OCI-LY1 (cell line): ENCODE data around the gene SOAT1.

Experiments
- H2AFZ ChIP-seq: fragments of 200-600 bp; sonication (generic), shearing (Covaris generic); 2 replicates; pipeline ENCODE4 v1.6.0; 2014; ENCODE audit warnings: antibody characterized with exemption, mild to moderate bottlenecking, low read length
- H3F3A ChIP-seq: fragments of 200-600 bp; sonication (generic), shearing (Covaris generic); 2 replicates; pipeline ENCODE4 v1.6.0; 2014; ENCODE audit warnings: mild to moderate bottlenecking, antibody characterized with exemption, low read length, moderate library complexity; ENCODE audit not compliant: insufficient read depth
- H3K27ac ChIP-seq: fragments of 200-600 bp; sonication (generic); 2 replicates; pipeline ENCODE4 v1.5.1; 2014; ENCODE audit warnings: low read length, mixed run types, mild to moderate bottlenecking, low read depth; ENCODE audit not compliant: poor library complexity, severe bottlenecking
- H3K27me3 ChIP-seq: fragments of 200-600 bp; sonication (generic); 2 replicates; pipeline ENCODE4 v1.6.0; 2014; ENCODE audit warnings: antibody characterized with exemption, mild to moderate bottlenecking, low read length, moderate library complexity; ENCODE audit not compliant: insufficient read depth
- H3K36me3 ChIP-seq: fragments of 200-600 bp; sonication (generic); 2 replicates; pipeline ENCODE4 v1.6.1; 2014; ENCODE audit warnings: mild to moderate bottlenecking, antibody characterized with exemption, low read length, moderate library complexity, mixed read lengths; ENCODE audit not compliant: insufficient read depth
- H3K4me1 ChIP-seq: fragments of 200-600 bp; sonication (generic); 2 replicates; pipeline ENCODE4 v1.5.1; 2014; ENCODE audit warnings: mild to moderate bottlenecking, low read length, moderate library complexity; ENCODE audit not compliant: insufficient read depth, severe bottlenecking
- H3K4me2 ChIP-seq: fragments of 200-600 bp; sonication (generic), shearing (Covaris generic); 2 replicates; pipeline ENCODE4 v1.6.1; 2014; ENCODE audit warnings: low read length
- H3K4me3 ChIP-seq: fragments of 200-600 bp; sonication (generic); 2 replicates; pipeline ENCODE4 v1.5.1; 2014; ENCODE audit warnings: low read length, low read depth, mild to moderate bottlenecking, mixed read lengths; ENCODE audit not compliant: poor library complexity, severe bottlenecking
- H3K79me2 ChIP-seq: fragments of 200-600 bp; shearing (Covaris generic); 2 replicates; pipeline ENCODE4 v1.6.1; 2016; ENCODE audit warnings: mixed run types, low read length, mixed read lengths; ENCODE audit not compliant: insufficient read depth
- H3K9ac ChIP-seq: fragments of 200-600 bp; sonication (generic), shearing (Covaris generic); 2 replicates; pipeline ENCODE4 v1.6.1; 2014; ENCODE audit warnings: mild to moderate bottlenecking, low read length, mixed read lengths
- H3K9me2 ChIP-seq: fragments of 200-600 bp; sonication (generic), shearing (Covaris generic); 2 replicates; pipeline ENCODE4 v1.6.1; 2014; ENCODE audit warnings: low read depth, mild to moderate bottlenecking, low read length, mixed read lengths
- H3K9me3 ChIP-seq: fragments of 200-600 bp; shearing (Covaris generic); 2 replicates; pipeline ENCODE4 v1.6.1; 2014; ENCODE audit warnings: low read length, mixed read lengths
- H4K20me1 ChIP-seq: fragments of 200-600 bp; sonication (generic), shearing (Covaris generic); 2 replicates; pipeline ENCODE4 v1.6.0; 2016; ENCODE audit warnings: mild to moderate bottlenecking, low read length; ENCODE audit not compliant: insufficient read depth
- CTCF ChIP-seq: fragments of 200-600 bp; sonication (generic), shearing (Covaris generic); IDR thresholded peaks from 2 replicates; pipeline ENCODE4 v1.5.1; 2017; ENCODE audit warnings: mild to moderate bottlenecking, antibody characterized with exemption, low read length, moderate library complexity, mixed read lengths
- EZH2 ChIP-seq: fragments of 200-600 bp; sonication (generic), shearing (Covaris generic); IDR thresholded peaks from 2 replicates; pipeline ENCODE4 v1.8.0; 2017; ENCODE audit warnings: borderline replicate concordance, mixed run types, mild to moderate bottlenecking, antibody characterized with exemption, low read length, moderate library complexity, mixed read lengths

The SOAT1 gene

GRCh38 chr1:179305450-179305849 is 11.9 kb downstream of the SOAT1 start:
- H3K9me2 ChIP-seq, result no peaks in the 10 kb centered on the region
- H3K4me3 ChIP-seq, result no peak overlapping the region
- H3K4me2 ChIP-seq, result no peak overlapping the region
- H2AFZ ChIP-seq, result no peak overlapping the region
- no peaks in the 10 kb centered on the region for H4K20me1 ChIP-seq
- TF ChIP-seq CTCF (no peak), EZH2 (no peak)
- peaks cover 18% of the 10 kb centered on the region for H3K79me2 ChIP-seq
- H3K9ac ChIP-seq, result no peak overlapping the region
- H3K27me3 ChIP-seq, result no peaks in the 10 kb centered on the region
- H3K9me3 ChIP-seq, result no peaks in the 10 kb centered on the region
- no peaks in the 10 kb centered on the region for H3F3A ChIP-seq
- H3K4me1 ChIP-seq, result no peaks in the 10 kb centered on the region
- peaks cover 62% of the 10 kb centered on the region for H3K36me3 ChIP-seq
- H3K27ac ChIP-seq, result no peak overlapping the region

- no peak overlapping the region for H3K27ac ChIP-seq
- H3K4me2 ChIP-seq, result no peak overlapping the region
- peaks cover 44% of the 10 kb centered on the region for H3K36me3 ChIP-seq
- no peaks in the 10 kb centered on the region for H4K20me1 ChIP-seq
- no peak overlapping the region for H3K4me3 ChIP-seq
- H2AFZ ChIP-seq, result no peak overlapping the region
- H3K9me2 ChIP-seq, result no peaks in the 10 kb centered on the region
- H3K9me3 ChIP-seq, result no peaks in the 10 kb centered on the region
- H3K27me3 ChIP-seq, result no peaks in the 10 kb centered on the region
- TF ChIP-seq EZH2, result no peak
- TF ChIP-seq CTCF, result no peak
- H3K79me2 ChIP-seq, result 0 out of 2 replicates have a peak, but pooled peaks cover 6% of the 10 kb centered on the region
- H3F3A ChIP-seq, result no peaks in the 10 kb centered on the region
- H3K4me1 ChIP-seq, result no peaks in the 10 kb centered on the region
- H3K9ac ChIP-seq, result no peak overlapping the region
Measured at GRCh38 chr1:179310291-179310690, 16.7 kb downstream of the SOAT1 start.

DNA sequence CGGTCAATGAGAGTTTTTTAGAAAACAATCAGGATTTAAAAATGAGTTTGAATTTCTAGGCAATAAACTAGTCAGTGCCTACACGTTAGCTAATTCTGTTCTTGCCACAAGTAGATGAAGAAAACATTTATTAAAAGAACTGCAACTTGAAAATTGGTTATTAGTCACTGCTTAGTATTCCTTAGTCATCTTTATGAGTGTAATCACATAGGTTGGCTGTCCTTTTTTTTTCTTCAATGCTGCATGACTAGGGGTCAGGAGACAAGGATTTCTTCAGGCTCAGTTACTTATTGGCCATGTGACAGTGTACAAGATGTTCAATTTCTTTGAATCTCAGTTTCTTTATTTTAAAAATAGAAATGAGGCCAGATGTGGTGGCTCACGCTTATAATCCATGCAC is 17.1 kb downstream of the SOAT1 start:
- H3K4me2 ChIP-seq, result no peak overlapping the region
- no peaks in the 10 kb centered on the region for H3F3A ChIP-seq
- no peaks in the 10 kb centered on the region for H3K27me3 ChIP-seq
- no peaks in the 10 kb centered on the region for H3K9me2 ChIP-seq
- H2AFZ ChIP-seq, result no peak overlapping the region
- H3K36me3 ChIP-seq, result peaks cover 39% of the 10 kb centered on the region
- H3K9ac ChIP-seq, result no peak overlapping the region
- peaks cover 6% of the 10 kb centered on the region; the same call in 1 of the 2 replicates for H3K79me2 ChIP-seq
- no peaks in the 10 kb centered on the region for H4K20me1 ChIP-seq
- H3K27ac ChIP-seq, result no peak overlapping the region
- H3K9me3 ChIP-seq, result no peaks in the 10 kb centered on the region
- H3K4me3 ChIP-seq, result no peak overlapping the region
- no peak for TF ChIP-seq EZH2
- H3K4me1 ChIP-seq, result no peaks in the 10 kb centered on the region

DNA sequence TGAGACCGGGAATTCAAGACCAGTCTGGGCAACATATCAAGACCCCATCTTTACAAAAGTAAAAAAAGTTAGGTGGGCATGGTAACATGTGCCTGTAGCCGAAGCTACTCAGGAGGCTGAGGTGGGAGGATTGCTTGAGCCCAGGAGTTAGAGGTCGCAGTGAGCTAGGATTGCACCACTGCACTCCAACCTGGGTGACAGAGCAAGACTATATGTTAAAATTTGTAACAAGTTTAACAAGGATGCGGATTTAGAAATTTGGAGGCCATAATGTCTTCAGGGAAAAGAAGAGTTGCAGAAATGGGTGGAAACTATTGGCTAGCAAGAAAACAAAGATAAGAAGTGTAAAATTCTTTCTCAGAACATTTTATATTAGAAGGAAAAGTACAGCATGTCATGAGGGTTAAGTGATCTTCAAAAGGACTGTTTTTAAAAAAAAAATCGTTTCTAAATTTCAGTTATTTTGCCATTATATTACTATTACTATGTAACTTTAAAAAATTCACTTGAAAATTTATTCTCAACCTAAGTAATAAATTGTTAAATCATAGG is 17.6 kb downstream of the SOAT1 start:
- Histone ChIP-seq H3K9ac (no peak overlapping the region), H3K36me3 (peaks cover 41% of the 10 kb centered on the region), H3K9me2 (no peaks in the 10 kb centered on the region), H2AFZ (no peak overlapping the region), H4K20me1 (no peaks in the 10 kb centered on the region), H3K9me3 (no peaks in the 10 kb centered on the region), H3F3A (no peaks in the 10 kb centered on the region), H3K79me2 (peaks cover 8% of the 10 kb centered on the region; the same call in 1 of the 2 replicates), H3K4me2 (no peak overlapping the region), H3K4me1 (no peaks in the 10 kb centered on the region), H3K27me3 (no peaks in the 10 kb centered on the region), H3K27ac (no peak overlapping the region), H3K4me3 (no peak overlapping the region)
- TF ChIP-seq CTCF, result no peak
- no peak for TF ChIP-seq EZH2
